HG03139 (cell line): Measurements from ENCODE around the gene POR.

Source experiments
- ATAC-seq: cut with Tn5 transposase; IDR thresholded peaks from one replicate; pipeline ENCODE4 v1.9.1; 2021; ENCODE audit not compliant: unreplicated experiment

The POR gene

DNA sequence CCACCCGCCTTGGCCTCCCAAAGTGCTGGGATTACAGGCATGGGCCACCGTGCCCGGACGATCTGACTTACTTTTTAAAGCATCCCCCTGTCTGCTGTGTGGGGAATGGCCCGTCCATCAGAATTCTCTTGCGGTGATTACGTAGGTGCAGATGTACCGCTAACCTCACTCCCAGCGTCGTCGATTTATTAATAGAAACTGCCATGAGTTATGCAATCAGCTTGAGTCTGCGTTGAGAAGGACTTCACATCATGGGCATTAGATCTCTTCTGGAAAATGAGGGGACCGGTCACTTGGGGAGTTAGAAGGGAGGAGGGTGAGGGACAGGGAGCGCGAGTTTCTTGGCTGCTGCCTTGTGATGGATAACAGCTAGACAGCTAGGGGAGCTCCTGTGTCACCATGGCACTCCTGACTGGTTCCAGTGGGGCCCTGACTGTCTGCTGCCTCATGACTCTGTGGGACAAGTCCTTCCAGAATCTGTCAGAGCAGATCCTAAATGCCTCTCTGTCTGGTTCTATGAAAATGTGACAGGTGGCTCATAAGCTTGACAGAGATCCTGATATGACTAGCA, 35.2 kb downstream of the POR start:
- ATAC-seq = no peak

DNA sequence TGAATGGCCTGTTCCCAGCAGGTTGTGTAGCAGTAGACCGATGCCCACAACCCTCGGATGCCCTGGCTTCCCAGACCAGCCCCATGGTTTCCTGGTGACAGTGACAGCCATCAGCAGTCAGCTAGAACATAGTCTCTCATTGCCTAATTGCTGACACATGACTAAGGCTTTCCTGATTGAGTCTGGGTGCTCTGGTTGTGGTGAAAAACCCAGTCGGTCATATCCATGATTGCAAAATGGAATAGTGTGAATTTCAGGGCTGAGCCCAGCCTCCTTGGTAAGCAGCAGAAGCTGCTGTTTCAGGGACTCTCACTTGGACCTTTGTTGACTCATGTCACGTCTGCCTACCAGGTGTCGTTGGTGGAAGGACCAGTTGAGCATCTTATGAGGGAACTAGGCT, 36.6 kb downstream of the POR start:
- no peak for ATAC-seq

DNA sequence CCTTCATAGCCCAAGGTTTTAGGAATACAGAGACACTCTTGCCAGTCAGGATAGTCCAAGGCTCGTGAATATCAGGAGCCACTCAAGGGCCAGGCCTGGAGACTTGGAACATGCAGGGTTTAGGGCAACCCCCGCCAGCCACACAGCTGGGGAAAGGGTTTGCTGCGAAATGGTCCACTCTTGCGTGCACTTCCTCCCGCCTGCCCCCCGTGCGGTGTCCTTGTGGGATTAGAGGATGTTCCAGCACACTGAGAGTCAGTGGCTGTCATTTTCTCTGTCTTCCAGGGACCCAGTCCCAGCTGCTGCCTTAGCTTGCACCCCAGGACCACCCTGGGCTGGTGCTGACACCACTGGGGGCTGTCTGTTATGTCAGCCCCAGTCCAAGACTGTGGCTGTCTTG, 38.5 kb downstream of the POR start:
- no peak for ATAC-seq

DNA sequence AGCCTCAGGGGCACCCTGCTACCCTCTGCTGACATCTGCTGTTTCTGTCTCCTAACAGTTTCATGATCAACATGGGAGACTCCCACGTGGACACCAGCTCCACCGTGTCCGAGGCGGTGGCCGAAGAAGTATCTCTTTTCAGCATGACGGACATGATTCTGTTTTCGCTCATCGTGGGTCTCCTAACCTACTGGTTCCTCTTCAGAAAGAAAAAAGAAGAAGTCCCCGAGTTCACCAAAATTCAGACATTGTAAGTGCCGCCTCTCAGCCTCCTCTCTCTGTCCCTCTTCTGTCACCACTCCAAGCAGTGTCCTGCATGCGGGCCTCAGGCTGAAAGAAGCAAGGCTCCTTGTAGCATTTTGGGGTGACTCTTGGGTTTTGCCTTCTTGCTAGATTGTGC, 39.0 kb downstream of the POR start:
- ATAC-seq = no peak

DNA sequence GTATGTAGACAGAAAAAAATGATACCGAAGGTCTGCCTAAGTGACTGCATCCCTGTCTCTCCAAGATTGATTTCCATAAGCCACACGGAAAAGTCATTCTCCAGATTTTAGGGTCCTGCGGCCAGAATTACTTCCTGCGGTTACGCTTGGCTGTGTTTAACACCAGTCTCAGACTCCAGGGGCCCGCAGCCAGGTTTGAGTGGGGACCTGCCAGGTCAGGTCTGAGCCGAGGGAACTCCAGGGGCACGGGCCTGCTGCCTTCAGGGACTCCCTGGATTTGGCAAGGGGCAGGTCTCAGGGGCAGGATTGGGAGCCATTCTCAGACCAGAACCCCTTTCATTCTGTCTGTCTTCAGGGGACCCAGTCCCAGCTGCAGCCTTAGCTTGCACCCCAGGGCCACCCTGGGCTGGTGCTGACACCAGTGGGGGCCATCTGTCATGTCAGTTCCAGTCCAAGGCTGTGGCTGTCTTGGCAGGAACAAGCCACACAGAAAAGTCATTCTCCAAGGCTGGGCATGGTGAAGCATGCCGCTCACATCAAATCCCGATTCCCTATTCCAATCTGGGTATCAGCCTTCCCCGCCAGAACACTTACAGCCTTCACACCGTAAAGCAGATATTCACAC, 40.5 kb downstream of the POR start:
- no peak for ATAC-seq

DNA sequence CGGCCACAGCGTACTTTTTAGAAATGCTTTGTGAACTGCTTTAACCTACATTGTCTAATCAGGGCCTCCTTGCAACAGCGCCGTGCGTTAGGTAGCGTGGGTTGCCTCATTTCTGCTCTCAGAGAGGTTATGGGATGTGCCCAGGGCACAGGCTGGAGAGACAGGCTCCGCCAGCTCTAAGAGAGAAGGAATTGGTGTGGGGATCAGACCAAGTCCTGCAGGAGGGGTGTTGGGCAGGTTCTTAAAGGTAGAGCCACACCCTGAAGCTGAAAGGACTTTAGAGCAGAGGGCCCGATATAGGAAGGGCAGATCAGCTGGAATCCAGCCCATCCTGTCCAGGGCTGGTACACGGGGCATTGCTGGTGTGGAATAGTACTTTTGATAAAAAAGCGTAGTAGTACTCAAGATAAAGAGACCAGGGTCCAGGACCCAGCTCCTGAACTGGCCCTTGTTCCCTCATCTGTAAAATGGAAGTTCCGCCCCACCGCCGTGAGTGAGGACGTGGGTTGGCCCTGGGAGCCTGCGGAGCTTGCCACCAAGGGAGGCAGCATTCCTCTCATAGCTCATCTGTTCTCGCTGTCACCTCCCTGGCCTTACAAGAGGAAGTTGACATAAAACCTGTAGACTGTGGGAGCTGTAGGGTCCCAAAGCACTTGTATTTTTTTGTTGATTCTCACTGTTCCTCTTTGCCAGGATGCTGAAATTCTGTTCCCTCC, 42.2 kb downstream of the POR start:
- no peak for ATAC-seq

DNA sequence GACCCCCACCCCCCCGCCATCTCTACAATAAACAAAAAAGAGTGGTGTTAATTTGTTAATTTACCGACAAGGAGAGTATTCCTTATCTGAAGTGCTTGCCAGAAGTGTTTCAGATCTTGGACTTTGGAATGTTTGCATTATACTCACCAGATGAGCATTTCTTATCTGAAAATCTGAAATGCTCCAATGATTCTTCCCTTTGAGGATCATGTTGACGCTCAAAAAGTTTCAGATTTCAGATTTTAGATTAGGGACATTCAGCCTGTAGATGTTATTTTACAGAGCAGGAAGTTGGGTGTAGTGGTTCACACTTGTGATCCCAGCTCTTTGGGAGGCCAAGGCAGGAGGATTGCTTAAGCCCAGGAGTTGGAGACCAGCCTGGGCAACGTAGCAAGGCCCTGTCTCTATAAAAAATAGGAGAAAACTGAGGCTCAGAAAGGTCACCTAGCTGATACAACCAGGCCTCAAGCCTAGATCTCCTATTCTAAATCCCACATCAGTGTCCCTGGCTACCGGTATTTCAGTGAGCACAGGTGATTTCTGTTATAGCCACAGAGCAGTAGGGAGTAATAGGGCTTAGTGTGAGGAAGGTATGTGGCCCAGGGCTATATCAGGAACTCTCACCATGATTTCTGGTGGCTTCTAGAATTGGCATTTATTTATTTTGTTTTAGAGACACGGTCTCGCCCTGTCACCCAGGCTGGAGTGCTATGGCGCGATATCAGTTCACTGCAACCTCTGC, 44.0 kb downstream of the POR start:
- no peak for ATAC-seq

DNA sequence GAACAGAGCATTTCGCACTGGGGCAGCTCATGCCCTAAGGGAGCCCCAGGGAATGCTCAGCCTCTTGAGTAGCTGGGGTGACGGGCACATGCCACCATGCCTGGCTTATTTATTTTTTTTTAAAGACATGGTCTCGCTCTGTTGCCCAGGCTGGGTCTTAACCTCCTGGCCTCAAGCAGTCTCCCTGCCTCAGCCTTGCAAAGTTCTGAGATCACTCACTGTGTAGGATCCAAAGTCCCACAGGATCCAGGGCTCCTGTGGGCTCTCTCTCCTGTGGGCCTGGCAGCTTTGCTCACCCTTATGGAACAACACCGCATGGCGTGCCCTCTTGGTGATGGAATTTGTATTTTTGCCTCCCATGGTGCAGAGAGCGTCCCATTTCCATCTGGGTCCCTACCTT, 45.4 kb downstream of the POR start:
- ATAC-seq = no peak

DNA sequence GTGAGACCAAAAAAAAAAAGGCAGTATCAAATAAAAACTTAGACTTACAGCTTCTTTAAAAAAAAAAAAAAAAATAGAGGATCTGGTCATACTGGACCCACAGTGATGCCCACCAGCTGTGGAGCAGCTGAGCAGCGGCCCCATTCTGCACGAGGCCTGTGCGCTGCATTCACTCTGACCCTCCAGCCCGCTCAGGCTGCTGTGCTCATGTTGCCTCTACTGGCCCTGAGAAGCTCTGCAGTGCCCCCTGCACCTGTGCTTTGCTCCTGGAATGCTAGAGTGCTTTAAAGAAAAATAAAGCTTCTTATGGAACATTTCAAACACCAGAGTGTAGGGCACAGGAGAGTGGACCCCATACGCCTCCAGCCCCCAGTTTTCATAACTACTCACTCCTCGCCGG, 46.3 kb downstream of the POR start:
- no peak for ATAC-seq

DNA sequence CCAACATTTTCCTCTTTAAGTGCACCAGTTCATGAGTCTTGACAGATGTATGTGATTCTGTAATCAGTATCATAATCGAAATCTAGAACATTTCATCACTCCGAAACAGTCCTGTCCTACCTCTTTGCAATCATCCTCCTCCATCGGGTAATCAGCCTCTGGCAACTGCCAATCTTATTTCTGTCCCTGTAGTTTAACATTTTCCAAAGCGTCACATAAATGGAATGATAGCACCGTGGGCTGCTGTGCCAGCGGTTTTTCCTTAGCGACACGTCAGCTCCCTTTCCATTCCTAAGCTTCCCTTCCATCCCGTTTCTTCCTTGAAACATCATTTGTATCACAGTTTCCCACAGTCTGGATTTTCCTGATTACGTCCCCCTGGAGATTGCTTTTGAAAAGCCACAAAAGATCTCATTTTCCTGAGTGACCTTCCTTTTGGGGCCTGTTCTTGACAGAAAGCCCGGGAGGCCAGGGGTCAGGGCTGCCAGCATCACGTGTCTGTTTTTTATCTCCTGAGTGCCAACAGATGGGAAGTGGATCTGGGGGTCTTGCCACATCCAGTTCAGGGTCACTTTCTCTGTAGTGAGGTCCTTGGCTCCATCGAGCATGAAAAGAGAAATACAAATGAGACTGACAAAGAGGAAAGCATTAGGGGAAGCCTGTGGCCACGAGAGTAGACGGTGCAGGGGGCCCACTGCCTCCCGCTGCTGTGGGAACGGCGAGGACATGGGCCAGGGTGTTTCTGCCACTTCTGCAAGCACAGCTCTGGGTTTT, 47.8 kb downstream of the POR start:
- no peak for ATAC-seq

DNA sequence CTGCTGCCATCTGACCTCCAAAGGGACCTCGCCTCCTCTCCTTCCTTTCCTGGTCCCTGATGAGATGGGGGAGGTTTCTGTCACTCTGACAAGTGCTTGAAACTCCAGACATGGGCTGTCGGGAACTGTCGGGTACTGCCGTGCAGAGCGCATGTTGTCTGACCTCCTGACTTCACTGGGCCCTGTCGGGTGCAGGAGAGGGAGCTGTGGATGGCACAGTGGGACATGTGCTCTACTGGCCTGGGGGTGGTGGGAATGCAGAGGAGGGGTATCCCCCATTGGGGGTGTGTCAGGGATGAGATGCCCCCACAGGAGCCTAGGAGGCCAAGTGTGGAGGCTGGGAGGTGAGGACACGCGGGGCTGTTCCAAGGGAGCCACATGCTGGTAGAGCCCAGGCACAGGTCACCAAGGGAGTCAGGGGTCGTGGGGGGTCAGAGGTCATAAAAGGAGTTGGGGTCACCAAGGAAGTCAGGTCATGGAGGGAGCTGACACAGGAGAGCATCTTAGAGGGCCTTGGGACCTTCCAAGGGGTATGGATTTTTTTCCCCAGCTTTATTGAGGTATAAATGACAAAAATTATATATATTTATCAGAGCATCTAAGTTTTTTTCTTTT, 48.5 kb downstream of the POR start:
- no peak for ATAC-seq

DNA sequence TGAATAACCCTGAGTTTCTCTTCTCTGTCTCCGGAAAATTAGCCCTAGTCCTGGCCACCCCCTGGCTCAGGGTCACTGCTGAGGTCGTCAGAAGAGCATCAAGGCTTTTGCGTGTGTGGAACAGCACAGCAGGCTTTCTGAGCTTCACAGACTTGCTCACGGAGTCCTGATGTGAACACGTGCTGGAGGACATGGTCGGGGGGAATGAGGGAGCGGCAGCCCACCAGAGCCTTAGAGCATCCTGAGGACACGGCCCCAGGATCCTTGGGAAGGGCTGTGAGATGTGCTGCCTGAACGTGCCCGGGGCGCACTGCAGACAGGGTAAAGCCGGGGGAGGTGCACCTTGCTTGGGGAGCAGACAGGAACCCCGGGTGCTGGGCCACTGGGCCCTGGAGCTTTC, 50.7 kb downstream of the POR start:
- ATAC-seq = no peak

DNA sequence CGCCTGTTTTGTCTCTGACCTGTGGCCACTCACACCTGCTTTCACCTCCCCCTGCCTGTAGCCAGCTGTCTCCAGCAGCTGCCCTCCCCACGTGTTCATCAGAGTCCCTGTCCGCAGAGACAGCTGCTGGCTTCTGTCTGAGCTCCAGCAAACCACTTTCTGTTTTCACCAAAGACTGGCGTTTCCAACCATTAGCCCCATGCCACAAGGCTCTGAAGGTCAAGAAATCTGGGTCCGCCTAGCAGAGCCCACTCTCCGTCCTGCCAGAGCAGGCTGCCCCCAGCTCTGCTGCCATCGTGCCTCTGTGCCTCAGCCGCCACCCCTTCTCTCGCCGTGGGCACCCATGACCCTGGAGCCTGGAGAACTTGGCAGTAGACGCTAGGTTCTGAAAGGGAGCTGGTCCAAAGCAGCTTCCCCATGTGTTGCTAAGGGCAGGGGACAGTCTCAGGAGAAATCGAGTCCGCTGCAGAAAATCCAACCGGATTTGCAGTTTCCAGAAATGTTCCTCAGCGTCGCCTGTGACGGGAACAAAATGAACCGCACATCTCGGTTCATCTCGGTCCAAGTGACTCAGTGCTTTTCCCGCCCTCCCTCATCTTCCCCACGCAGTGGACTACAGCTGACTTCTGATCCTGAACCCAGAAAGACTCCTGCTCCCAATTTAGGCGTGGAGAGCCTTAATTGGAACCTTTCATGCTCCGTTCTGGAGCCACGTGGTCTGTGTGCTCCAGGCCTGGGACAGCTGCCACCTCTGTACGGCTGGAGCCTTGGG, 51.4 kb downstream of the POR start:
- no peak for ATAC-seq

DNA sequence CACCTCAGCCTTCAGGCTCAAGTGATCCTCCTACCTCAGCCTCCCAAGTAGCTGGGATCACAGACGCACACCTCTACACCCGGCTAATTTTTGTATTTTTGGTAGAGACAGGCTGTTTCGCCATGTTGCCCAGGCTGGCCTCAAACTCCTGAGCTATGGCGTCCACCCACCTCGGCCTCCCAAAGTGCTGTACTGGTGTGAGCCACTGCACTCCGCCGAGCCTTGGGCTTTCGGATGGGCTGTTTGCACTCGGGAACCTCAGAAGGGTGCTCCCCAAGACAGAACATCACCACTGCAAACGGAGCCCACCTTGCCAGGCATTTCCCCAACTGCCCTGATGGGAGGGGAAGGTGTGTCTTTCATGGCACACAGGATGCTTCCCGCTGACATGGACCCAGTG, 52.1 kb downstream of the POR start:
- ATAC-seq = no peak

DNA sequence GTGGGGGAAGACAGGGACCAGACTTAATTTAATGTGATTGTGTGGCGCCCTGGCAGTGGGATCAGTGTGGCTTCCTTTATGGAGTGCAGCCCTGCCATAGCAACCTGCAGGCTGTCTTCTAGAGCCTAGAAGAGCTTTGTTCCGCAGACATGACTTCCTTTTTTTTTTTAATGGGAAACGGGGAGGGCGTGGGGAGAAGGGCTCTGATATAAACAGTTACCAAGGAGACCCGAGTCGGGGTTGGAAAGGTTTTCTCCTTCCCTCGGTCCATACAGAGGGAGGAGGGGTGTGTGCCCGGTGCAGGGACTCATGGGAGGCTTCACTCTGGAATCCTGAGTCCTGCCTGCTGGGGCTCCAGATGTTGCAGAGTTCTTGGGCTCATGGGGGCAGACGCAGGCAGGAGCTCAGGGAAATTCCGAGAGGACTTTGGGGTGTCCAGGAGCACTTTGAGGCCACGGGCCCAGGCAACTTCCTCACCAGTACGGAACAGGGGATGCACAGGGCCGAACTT, 52.6 kb downstream of the POR start:
- ATAC-seq = no peak

DNA sequence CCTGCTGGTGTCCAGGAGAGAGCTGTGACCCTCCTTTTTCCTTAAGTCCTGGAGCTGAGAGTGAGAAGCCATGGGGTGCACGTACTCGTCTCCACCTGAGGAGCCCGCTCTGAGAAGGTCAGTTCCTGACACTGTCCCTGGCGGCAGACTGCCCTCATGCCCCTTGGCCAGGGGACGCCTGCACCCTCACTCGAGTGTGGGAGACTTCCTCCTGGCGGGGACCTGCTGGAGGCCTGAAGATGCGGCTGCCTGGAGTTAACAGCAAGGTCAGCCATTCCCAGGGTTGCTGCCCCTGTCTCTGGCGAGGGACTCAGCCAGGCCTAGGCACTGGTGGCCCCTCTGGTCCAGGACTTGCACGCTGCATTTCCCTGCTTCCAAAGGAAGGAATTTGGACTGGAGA, 53.1 kb downstream of the POR start:
- ATAC-seq = no peak

DNA sequence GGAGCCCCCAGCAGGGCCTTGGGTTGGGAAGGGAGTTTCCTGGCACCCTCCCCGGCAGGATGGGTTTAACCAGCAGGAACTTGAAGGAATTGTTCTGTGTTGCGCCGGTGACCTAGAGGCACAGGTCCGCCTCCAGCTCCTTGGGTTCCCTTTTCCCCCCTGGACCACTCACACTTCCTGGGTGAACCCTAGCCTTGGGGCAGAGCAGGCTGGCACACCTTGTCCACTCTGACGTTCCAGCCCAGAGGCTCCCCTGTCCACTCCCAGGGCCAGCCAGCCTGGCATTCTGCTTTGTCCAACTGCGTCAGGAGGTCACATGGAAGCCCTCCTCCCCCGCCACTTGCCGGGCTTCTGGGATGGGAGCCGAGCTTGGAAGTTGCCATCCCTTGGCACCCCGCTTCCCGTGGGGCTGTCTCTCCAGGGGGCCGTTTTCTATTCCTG, 53.6 kb downstream of the POR start:
- no peak for ATAC-seq

DNA sequence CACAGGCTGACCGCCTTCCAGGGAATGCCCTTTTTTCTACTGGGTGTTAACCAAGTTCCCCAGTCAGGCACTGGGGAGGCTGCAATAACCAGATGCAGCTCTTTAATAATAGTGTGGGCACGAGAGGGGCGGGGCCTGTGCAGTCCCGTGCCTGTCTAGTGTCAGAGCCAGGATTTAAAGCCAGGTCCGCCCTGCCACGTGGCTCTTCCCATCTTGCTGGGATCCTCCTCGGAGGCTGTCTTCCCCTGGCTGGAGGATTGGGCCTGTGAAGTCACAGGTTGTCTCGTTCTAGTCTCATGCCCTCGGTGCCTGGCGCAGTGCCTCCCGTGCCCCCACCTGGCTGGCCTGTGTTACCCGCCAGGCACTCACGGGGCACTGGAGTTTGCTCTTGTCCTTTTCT, 54.2 kb downstream of the POR start:
- ATAC-seq = no peak

DNA sequence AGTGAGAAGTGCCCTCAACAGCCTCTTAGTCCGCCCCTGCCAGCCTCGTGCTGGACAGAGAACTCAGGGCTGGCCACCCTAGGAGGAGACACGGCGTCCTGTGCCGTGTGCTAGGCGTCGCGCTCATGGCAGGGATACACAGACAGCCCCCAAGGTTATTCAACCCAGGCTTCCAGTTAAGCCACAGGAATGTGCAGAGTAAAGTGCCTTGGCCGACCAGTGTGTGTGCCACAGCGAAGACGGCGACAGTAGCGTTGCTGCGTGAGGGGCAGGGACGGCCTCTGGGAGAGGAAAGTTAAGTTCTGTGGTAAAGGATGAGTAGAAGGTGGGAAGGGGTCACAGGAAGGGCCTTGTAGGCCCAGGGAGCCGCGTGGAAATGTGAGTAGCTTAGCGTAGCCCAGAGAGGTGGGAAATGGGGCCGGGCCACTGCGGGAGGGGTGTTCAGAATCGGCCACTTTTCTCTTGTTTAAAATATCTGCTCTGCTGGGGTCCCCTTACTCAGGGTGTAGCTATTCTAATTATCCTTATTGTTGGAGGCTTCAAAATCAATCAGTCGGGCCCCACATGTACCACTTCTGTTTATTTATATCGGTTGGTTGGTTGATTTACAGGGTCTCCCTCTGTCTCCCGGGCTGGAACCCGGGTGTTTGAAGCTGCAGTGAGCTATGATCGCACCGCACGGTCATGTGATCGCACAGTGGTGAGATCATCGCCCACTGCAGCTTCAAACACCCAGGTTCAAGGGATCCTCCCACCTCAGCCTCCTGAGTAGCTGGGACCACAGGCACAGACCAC, 54.9 kb downstream of the POR start:
- no peak for ATAC-seq
